DMS53 treated with DMSO at 0.1 percent for 48 hours (cell line): ENCODE results near the gene C11orf58.

Experiments
- DNase-seq: peaks from one replicate; lab custom pipeline; 2025; ENCODE audit not compliant: unreplicated experiment; lab: John Stamatoyannopoulos, UW

The C11orf58 gene

DNA sequence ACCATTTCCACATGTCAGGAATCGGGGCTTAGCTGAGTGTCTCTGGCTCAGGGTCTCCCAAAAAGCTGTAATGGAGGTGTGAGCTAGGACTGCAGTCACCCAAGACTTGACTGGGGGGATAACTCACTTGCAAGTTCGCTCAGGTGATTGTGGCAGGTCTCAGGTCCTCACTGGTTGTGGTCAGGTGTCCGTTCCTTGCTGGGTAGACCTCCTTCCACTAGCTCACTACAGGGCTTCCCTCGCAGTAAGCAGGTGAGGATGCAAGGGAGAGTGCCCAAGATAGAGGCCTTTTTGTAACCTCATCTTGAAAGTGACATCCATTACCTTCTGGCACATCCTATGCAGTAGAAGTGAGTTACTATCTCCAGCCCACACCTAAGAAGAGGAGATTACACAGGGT is 29.5 kb downstream of the C11orf58 start:
- no peak for DNase-seq

DNA sequence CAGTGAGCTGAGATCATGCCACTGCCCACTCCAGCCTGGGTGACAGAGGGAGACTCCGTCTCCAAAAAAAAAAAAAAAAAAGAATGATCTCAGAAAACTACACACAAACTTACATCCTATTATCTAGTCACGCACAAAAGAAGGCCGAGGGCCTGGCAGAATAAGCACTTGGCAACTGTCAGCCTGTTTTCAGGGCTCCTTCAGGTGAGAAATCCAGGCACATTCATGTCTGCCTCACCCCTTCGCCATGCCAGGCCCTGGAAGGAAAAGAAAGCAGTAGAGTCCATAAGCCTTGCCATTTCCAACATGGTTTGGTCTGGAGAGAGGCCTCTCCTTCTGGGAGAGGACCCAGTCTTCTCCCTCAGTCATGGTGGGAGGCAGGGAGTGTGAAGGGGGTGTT is 30.9 kb downstream of the C11orf58 start:
- DNase-seq = no peak

DNA sequence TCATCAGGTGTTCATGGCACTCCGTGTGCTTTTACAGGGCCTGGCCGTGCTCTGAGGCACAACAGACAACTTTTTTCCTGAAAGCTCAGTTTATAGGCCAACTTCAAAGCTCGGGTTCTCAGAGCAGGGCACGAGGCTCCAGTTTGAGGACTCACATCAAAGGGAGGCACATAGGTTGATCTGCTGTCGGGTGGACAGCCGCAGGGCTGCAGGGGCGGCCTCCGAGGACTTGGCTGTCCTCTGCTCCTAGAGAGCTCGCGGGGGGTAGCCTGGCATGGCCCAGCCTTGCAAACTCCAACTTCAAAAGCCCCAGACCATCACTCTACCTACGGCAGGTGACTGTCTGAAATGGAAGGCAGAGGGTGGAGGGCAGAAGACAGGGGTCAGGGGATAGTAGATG is 31.6 kb downstream of the C11orf58 start:
- DNase-seq = no peak

DNA sequence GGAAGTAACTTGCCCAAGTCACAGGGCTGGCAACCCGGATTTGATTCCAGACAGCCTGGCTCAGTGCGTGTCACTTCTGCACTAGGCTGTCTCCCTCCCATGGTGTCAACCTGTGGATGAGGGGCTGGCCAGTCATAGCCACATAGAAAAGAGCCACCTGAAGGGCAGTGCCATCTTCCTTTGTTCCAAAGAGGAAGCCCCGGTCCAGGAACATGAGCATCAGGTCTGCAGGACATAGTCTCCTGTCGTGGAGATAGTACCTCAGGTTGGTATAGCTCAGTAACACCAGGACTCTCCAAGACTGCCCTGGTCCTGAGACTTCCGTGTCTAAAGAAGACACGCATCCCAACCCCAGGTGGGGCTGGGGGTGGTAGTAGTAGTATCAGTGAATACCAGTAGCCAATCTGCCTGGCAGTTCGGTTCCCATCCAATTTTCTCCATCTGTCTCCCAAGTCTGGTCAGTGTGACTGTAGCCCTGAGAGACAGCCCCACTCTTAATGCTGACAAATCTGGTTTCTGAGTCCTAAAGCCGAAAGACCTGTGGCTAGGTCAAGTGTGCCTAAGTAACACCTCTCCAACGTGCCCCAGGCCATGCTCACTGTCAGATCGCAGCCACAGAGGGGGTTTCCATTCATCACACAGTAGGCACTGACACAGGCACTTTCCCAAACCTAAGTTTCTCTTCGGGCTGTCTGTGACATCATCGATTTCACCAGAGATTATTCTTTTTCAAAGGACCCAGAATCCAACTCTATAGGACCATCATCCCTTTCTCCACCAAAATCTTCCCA is 33.1 kb downstream of the C11orf58 start:
- no peak for DNase-seq

DNA sequence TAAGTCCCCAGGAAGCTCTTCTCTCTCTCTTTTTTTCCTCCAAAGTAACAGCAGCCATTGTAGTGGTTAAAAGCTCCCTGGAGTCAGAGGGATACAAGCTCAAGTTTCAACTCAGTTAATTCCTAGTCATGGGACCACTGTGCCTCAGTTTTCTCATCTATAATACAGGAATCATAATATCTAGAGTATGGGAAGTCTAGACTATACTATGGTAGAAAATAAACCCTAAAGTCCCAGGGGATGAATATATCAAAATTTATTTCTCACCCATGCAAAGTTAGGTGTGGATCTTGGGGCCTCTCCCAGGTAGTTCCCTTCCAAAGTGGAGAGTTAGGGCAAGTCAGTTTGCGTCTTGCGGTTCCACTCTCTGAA is 33.7 kb downstream of the C11orf58 start:
- no peak for DNase-seq

DNA sequence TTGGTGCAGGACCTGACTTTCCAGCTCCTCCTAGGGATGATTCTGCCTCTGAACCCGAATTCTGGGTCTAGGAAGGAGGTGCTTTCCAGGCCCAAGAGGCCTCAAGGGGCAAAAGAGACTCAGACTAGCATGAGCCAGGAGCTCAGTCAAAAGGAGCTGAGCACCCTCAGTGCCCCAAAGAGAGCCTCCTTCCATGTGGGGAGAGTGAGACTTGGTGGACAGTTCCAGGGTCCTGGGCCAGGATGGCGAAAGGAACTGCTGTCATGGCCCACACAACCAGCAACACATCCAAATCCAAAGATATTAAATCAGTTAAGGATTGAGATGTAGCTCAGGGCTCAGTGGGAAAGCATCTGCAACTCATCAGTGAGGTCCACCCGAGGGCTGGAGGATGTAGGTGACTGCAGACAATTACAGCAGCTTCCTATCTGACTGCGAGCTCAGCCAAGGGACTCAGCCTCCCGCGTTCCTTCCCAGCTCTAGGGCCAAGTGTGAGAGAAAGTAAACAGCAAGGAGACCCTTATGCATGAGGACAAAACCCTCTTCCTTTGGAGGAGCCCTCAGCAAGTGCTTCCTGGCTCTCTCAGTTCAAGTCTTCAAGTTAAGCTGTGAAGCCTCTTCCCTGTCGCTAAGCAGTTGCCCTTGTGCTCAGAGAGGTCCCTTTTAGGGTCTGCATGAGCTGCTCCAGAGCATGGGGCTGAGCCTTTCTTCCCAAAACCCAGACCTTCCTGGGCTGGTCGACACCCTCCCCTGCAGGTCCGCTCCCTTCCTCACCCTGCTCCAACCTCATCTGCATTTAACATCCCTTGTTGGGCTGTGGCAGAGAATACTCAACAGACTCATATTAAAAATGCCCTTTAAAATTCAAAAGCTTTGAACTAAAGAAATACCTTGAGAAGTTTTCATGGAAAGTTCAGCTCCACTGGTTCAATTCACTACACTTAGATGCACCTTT is 35.8 kb downstream of the C11orf58 start:
- DNase-seq = no peak

DNA sequence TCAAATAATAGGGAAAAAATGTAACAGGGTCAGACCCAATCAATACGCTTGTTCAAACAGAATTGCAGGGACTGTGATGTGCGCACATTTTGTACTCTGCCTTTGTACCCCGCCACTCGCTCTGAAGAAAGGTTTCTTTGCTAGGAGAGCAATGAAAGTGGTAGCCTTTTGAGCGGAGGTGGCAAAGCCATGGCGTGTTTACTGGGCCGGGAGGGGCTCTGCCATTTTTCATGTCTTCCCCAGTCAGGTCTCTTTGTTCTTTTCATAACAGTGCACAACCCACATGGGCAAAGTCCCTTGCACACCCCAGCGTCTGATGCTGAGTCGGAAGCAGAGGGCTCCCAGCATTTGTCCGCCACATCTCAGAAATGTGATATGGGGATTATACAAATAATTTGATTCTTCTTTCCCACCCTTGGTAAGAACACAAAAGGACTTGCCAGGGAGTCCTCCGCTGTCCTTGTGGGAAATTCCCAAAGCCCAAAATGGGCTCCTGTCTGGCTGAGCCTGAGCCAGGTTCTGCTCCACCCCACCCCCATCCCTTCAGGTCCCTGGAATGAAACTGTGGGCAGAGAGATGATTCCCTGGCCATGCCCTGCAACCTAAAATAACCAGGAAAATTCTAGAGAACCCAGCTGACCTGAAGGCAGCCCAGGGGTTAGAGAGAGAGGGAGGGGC is 36.6 kb downstream of the C11orf58 start:
- no peak for DNase-seq

DNA sequence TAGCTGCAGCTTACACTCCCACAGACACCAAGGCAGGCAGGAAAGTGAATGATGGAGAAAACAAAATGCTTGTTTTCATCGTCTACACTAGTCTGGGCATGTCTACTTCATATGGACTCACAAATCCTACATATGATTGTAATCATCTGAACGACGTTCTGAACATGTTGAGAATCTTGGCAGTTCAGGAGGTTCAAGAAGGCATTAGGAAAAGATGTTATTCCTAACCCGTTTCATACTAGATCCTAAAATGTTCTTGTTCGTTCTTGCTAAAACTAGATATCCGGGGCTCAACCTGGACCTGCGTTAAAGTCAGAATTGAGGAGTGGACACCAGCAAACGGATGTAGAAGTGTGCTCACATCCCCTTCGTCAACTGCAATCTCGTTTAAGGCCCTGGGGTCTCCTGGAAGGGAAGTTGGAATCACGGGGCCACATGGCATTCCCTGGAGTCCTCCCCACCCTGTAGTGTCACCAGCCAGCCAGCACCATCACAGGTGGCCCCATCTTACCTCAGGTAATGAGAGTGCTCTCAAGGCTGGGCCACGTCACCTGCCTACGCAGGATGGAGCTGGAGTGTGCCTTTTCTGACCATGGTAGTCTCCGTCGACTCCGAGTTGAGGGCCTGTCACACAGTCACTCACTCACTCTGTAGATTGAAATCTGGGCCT is 37.3 kb downstream of the C11orf58 start:
- no peak for DNase-seq

DNA sequence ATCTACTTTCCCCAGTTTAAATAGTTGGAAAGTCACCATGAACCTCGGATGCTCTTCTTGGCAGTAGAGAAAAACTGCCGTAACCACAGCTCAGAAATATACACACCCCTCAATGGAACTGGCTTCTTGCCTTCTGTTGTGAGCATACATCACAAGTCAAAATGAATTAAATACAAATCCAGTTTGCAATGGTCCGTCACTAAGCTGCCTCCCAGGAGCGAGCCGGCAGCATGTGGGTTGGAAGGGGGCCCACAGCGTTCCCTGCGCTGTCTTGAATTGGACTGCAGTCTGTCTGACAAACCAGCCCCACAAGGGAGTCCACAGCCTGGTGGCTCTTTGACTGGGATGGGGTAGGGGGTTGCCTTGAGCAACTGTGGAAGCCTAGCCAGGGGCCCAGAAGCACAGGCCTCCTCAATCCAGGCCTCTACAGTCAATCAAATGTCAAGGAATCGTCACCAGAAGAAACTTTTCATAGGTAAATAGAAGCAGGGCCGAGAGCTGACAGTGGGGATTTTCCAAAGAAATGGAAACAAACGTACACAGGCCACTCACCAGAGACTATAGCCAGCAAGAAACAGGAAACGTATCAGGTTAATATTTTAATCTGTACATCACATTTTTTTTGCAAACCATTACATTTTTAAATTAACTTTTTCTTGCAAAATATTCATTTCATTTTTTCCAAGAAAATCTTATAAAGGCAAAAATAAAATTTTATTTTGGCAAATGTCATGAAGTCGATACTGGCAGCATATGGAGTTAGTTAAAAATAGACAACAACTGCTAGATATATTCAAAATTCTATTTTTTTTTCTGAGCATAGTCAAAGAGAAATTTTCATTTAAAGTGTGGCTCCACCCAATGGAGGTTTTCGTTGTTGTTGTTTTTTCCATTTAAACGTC is 38.5 kb downstream of the C11orf58 start:
- DNase-seq = no peak

DNA sequence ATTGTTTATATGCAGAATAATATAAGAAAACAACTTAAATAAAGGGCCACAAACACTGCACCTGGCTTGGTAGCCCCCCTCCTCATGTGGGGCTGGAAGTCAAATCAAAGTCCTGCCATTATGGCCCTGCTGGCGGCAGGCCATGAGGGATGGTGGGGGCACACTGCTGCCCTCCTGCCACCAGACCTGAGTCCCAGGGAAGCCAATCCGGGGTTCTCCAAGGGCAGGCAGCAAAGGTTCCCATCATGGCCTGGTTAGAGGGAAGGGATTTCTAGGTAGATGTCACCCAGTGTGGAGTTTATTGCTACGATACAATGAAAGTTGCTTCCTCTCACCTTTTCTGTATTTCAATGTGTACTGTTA is 39.1 kb downstream of the C11orf58 start:
- DNase-seq = no peak

DNA sequence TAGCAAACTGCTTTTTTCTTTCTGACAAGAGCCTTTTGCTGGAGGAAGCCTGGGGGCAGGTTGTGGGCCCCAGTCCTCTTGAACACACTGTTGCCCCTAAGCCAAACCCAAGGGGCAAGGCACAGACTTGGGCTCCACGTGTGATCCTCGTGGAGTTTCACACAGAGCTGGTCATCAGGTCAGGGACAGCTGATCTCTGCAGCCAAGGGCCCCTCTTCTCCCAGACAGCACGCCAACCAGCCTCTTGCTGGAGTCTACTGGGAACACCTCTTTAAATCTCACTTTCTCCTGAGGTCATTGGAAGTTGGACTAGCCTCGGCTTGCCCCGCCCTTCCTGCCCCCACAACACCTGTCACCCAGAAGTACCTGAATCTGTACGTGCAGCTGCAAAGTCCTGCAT is 39.8 kb downstream of the C11orf58 start:
- no peak for DNase-seq

DNA sequence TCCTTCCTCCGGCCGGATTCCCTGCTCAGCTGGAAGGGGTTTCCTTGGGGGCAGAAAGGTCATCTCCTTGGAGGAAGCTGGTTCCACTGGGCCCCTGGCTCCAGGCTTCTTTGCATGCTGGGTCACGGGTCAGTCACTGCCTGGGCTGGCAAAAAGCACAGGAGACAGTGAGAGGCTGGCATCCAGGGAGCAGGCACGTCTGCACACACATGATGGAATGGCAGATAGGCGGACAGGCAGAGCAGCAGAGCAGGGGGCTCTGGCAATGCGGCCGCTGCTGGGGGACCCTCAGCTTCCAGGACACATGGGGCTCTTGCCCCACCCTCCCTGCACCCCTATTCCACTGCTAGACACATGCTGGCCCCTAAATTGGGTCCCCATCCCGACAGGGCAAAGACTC is 40.4 kb downstream of the C11orf58 start:
- DNase-seq = no peak

DNA sequence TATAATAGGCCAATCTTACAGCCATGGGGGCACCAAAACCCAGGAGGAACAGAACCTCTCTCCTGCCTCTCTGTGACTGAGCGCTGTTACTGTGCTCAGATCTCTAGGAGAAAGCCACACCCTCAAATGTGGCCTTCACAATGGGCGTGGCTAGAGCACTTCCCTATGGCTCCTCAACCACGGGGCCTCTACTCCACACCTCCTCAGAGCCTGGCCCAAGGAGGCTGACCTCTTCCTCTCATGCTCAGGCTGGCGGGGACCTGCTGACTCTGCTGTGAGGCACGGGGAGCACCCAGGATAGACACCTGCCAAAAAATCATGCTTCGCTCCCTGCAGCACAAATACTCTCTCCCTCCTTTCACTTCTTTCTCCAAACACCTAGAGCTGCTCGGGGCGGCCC is 41.0 kb downstream of the C11orf58 start:
- DNase-seq = no peak

DNA sequence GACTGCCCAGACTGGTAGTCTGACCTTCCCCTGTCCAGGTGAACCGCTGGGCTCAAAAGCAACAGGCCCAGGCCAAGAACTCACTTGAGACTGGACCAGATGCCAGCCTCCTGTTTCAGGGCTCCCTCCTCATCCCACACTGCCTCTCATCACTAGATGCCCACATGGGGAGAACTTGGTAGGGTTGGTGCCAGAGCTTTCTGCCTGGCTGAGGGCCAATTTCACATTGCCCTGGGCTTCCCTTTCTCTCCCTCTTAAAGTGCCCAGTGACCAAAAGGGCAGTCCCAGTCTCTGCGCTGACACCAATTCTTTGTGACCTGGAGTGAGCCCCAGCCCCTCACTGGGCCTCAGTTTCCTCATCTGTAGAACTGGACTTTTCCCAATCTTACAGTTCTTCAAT is 41.7 kb downstream of the C11orf58 start:
- DNase-seq = no peak

DNA sequence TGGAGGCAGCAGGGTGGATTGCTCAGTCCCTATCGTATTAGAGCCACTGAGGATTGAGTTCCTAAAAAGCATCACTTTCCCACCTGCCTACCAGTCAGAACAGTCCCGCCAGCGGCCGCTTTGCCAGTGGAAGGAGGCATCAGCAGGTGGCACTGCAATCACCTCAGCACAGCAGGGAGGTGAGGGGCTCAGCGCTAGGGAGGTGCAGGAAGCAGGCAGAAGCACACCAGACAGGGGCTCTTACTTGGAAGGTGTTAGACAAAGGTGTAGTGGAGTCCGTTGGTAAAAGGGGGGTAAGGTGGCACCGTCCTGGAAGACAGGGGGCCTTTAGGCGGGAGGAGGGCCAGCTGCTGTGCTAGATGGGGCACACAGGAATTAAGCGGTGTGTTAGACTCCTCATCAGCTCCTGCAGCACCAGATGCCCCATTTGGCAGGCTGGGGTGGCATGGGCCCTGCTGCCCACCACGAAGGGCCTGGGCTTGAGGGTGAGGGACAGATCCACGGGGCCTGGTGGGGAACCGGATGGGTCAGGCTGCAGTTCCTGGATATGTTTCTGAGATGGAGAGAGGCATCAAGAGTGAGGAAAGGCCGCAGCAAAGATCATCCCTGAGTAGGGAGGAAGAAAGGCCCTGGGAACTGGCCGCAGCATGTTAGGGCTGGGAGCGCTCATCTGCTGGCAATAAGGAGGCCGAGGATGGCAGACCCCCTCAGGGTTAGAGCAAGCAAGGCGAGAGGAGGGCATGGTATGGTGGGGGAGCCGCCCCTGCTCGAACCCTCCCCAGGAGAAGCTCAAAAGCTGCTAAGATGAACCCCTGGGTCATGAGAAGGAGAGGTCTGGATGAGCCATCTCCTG is 42.5 kb downstream of the C11orf58 start:
- DNase-seq = no peak

DNA sequence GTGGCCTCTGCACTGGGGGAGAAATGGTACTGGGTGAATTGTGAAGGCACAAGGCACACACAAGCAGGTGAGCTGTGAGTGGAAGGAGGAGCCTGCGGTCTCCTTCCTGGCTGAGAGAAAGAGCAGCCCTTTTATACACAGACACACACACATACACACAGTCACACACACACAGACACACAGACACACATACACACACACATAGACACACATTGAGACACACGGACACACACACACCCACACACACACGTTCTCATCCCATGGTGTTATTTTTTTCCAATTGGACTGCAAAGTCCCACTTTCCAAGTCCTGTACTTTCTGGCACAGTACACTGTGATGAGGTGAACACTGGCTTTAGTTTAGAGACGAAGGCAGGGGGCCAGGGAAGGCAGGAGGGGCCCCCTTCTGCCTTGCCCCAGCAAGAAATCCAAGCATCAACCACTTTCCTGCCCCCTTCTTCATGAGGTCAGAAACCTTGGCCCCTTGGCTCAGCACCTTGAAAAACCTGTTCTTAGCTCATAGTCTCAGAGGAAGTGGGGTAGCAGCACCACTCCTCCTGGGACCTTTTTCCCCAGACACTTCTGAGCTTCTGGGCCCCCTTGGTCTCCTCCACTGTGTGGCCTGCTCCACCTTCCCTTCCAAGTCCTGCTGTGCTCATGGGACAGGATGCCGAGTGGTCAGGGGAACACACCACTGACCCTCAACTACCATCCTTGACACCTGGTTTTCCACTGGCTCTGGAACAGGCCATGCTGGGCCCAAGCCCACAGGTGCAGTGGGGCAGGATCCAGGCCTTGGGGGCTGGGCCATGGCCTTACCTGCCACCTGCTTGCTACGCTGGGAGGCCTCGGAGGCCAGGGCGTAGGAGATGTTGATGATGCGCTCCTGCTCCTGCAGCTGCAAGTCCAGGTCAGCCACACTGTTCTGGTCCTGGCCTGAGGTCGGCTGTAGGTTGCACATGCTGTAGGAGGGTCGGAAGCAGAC is 43.8 kb downstream of the C11orf58 start:
- no peak for DNase-seq

DNA sequence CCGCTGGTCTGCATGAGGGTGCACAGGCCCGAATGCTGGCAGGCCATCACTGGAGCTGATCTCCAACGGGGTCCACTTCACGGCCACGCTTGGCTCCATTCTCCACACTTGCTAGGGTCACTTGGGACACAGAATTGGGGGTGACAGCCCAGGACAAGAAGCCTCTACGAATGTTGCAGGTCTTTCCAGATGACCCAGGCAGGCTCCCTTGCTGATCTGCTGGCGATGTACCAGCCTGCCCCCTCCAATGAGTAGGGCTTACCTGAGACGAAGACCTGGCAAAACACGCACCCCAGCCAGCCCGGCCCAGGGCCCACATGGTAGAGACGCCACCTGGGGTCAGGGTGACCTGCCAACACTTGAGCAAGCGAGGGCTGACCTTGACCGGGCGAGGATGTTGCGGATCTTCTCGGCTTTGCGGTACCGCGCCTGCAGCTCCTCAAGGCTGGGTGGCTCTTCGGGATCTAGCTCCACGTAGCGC is 44.9 kb downstream of the C11orf58 start:
- DNase-seq = no peak

DNA sequence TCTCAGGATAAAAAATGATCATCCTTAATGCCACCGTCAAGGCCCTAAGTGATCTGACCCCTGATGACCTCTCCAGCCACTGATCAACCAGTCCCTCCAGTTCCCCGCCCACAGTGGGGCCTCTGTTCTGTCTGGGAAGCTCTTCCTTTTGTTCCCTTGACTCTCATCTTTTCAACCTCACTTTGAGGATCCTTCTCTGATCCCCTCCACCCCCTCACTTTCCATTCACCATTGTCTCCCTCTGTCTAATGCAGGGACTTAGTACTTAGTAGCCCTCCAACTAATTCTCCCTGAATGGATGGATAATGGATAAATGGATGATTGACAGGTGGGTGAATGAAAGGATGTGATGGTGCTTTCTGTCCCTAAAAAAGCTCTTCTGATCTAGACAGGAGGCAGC is 45.6 kb downstream of the C11orf58 start:
- no peak for DNase-seq
